Fibroblast of pulmonary artery (primary cell): ENCODE results near the gene GPR143.
A peak's percentile ranks its signal among the peaks of the same experiment; 100 is the strongest.

Experiments used
- DNase-seq: peaks from one replicate; pipeline ENCODE4 v3.0.0-alpha.2; 2010; ENCODE audit warnings: low read depth
- H3K4me3 ChIP-seq: replicated peaks from 2 replicates; pipeline ENCODE4 v1.5.1; 2011; ENCODE audit warnings: low read depth, mild to moderate bottlenecking, control low read depth, low read length, moderate library complexity
- TF ChIP-seq, protein P1 (sequence below): IDR thresholded peaks from 2 replicates; pipeline ENCODE4 v1.5.1; 2011; ENCODE audit warnings: mild to moderate bottlenecking, control low read depth, low read length, inconsistent platforms; ENCODE audit errors: missing control alignments

Gene GPR143

DNA sequence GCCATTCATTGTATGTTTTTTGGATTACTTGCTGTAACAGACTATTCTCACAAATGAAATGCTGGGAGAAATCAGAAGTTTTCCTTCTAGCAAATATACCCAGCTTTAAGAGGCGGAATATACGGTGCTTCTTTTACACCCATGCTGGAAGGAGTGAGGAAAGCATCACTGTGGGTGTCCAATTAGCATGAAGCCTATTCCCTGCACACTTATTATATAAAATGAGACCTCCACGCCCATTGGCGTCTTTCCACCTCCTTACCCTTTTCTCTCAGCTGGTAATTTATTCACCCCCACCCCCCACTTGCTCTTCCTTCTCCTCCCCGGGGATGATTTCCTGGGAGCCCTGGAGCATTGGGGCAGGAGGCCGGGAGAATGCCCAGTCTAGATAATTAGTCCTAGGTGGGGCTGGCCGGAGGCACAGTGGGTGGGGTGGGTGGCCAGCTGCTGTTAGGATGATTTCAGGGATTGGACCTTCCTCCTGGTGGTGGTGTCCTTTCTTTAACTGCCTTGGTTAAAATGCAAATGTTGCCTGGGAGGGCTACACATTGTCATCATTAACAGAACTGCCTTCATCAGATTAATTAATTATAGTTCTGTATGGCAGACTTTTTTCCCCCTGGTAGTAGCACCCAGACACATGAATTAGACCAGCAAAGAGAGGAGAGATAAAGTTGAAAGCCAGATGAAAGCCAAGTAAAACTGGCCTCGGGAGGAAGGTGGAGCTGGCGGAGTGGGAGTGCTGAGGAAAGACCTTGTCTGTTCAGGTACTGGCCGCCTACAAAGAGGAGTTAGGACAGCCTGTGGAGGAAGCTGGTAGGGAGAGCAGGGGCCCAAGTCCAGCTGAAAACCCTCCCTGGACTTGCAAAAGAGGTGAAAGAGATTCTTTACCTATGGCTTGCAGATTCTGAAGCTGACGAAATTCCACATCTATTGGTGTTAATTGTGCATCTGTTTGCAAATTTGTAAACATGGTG is 32.0 kb upstream of the GPR143 start:
- TF ChIP-seq, protein P1, sequence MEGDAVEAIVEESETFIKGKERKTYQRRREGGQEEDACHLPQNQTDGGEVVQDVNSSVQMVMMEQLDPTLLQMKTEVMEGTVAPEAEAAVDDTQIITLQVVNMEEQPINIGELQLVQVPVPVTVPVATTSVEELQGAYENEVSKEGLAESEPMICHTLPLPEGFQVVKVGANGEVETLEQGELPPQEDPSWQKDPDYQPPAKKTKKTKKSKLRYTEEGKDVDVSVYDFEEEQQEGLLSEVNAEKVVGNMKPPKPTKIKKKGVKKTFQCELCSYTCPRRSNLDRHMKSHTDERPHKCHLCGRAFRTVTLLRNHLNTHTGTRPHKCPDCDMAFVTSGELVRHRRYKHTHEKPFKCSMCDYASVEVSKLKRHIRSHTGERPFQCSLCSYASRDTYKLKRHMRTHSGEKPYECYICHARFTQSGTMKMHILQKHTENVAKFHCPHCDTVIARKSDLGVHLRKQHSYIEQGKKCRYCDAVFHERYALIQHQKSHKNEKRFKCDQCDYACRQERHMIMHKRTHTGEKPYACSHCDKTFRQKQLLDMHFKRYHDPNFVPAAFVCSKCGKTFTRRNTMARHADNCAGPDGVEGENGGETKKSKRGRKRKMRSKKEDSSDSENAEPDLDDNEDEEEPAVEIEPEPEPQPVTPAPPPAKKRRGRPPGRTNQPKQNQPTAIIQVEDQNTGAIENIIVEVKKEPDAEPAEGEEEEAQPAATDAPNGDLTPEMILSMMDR: no peak
- H3K4me3 ChIP-seq: no peak overlapping the region
- no peak for DNase-seq

DNA sequence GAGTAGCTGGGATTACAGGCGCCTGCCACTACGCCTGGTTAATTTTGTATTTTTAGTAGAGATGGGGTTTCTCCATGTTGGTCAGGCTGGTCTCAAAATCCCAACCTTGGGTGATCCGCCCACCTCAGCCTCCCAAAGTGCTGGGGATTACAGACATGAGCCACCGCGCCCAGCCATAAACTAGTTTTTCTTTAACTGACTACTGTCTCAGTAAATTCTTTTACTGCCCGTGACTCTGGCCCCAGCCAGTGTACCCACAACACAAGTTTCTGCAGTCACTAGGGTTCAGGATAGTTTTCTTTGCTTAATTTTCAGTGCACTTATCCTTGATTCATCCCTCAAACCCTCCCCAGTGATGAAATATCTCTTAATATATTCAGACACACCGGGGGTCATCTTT is 28.8 kb upstream of the GPR143 start:
- no peak overlapping the region for H3K4me3 ChIP-seq
- TF ChIP-seq, protein P1: no peak
- DNase-seq: no peak

DNA sequence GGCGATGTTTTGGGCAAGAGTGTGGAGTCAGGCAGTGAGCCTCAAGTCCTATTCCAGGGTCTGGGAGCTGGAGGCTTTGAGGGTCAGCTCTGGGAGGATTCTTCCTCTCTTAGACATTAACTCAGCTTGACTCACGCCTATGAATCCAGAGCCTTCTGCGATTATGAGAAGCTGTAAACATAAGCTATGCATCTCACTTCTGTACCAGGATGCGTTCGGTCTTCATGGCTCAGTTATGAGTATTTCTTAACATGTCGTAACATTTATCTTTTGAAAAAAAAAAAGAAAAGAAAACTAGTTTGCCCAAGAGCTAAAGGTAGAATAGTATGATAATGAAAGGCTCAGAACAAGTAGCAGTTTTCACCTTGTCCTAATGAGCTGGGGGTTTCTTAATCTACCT is 25.2 kb upstream of the GPR143 start:
- TF ChIP-seq, protein P1: no peak
- DNase-seq: no peak
- H3K4me3 ChIP-seq: no peak overlapping the region

DNA sequence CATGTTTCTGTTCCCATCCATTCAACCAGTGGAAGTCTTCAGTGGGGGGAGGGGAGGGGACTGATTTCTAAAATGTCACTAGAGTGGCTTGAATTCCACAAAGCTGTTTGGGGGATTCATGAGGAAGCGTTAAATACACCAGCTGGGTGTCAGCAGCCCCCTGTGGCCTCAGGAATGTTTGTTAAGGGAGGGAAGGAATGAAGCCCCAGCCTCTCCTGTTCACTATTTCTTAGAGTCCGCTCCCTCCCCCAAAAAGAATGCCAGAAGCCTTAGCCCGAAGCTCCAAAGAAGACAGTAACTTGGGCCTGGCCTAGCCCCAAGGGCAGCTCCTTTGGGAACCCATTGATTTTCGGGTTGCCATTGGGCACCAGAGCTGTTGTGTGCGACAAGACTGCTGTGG is 23.9 kb upstream of the GPR143 start:
- TF ChIP-seq, protein P1: no peak
- H3K4me3 ChIP-seq: no peak overlapping the region
- no peak for DNase-seq

DNA sequence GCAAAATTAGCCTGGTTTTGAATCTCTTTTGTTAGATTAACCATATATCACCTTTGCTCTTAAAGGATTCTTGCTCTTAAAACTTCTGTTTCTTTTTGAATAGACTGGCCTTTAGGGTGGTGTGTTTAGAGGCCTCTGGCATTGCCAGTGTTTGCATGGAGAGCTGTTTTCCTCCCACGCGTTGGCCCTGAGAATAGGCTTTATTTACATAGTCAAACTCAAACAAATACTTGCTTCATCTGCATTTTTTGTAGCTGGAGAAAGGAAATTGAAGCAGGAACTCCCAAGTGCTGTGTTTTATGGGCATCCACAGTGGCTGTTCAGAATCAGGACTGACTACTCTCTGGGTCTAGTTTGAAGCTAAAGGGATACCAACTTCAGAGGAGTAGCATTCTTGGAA is 23.3 kb upstream of the GPR143 start:
- peak; percentile 76 for DNase-seq
- TF ChIP-seq, protein P1: no peak
- no peak overlapping the region for H3K4me3 ChIP-seq

DNA sequence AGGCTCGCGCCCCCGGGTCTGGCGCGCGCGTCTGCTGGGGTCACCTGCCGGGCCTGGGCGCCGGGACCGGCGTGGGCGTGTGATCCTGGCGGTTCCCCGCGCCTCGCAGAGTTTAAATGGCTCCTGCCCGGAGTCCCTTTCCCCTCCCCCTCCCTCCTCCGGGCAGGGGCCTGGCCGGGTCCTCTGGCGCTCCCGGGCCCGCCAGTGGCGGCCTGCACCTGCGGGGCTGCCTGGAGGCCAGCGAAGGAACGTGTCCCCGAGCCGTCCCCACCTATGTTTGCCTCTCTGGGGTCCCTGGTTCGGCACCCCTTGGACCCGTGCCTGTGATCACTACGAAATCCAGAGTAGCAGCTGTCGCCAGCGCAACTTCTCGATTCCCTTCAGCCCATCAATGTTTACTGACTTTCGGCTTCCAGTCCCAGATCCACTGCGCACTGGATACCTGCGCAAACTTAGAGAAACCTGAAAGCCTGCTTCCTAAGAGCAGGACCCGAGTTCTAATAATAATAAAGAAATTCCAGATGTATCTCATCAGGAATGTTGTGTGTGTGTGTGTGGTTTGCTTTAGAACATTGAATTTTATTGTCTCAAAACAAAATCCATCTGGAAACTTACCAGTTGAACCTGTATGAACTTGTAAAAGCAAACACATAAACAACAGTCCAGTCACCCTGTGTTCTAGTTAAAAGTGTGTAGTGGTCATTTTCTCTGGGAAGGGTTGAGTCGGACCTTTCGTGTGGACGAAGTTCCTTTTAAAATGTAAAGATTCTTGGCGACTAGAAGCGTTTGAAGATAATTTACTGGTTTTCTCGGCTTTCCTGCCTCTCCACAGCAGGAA is 21.4 kb upstream of the GPR143 start:
- H3K4me3 ChIP-seq: peak overlapping the region; percentile 67
- TF ChIP-seq, protein P1: no peak
- DNase-seq: no peak
